HepG2 (cell line): ENCODE measurements around the gene RSPRY1. TPM values are rescaled to one million over a fixed set of nuclear protein-coding genes. Genes with fewer than 3 reads are reported as not detected.

Experiments used
- ATM ChIP-seq: fragments of 450-650 bp; IDR thresholded peaks from 2 replicates; pipeline ENCODE4 v1.7.1; 2017; ENCODE audit warnings: mild to moderate bottlenecking, borderline replicate concordance
- CCDC6 ChIP-seq: sonication (generic); formaldehyde crosslinking; IDR thresholded peaks from 2 replicates; pipeline ENCODE4 v1.8.1; 2022; ENCODE audit warnings: mild to moderate bottlenecking, missing genetic modification reagents, moderate library complexity
- CREM ChIP-seq, 2 experiments: sonication (generic) in 1 of 2; formaldehyde crosslinking in 1 of 2; IDR thresholded peaks; 2 replicates each; pipeline versions ENCODE4 v1.4.0 to v1.6.1; 2016 to 2020; ENCODE audit warnings: antibody characterized with exemption in 1 of 2, mild to moderate bottlenecking in 1 of 2, missing genetic modification reagents in 1 of 2
- FOXK1 ChIP-seq: sonication (generic); formaldehyde crosslinking; IDR thresholded peaks from 2 replicates; pipeline ENCODE4 v1.4.0; 2020; ENCODE audit warnings: low read depth, missing genetic modification reagents, borderline replicate concordance
- GMEB2 ChIP-seq: IDR thresholded peaks from 2 replicates; pipeline ENCODE4 v1.6.1; 2016; ENCODE audit warnings: missing biosample characterization, missing genetic modification reagents, low read depth
- HMG20B ChIP-seq: conservative IDR thresholded peaks from 2 replicates; pipeline ENCODE4 v1.6.1; 2016; ENCODE audit warnings: missing genetic modification reagents, missing compliant biosample characterization
- KDM5B ChIP-seq: sonication (generic); formaldehyde crosslinking; IDR thresholded peaks from 2 replicates; pipeline ENCODE4 v1.4.0; 2020; ENCODE audit warnings: missing genetic modification reagents, mild to moderate bottlenecking, borderline replicate concordance
- KMT2A ChIP-seq: sonication (generic); formaldehyde crosslinking; IDR thresholded peaks from 2 replicates; pipeline ENCODE4 v1.4.0; 2020; ENCODE audit warnings: missing genetic modification reagents
- MEIS2 ChIP-seq: sonication (generic); formaldehyde crosslinking; IDR thresholded peaks from 2 replicates; pipeline ENCODE4 v1.9.0; 2021; ENCODE audit warnings: mild to moderate bottlenecking, missing genetic modification reagents
- NPAS2 ChIP-seq: sonication (generic); formaldehyde crosslinking; IDR thresholded peaks from 2 replicates; pipeline ENCODE4 v1.8.0; 2022; ENCODE audit warnings: mild to moderate bottlenecking, missing genetic modification reagents, borderline replicate concordance
- PITX1 ChIP-seq: sonication (generic); formaldehyde crosslinking; IDR thresholded peaks from 2 replicates; pipeline ENCODE4 v1.5.1; 2020; ENCODE audit warnings: mild to moderate bottlenecking, missing genetic modification reagents
- POLR2AphosphoS2 ChIP-seq: IDR thresholded peaks from 2 replicates; pipeline ENCODE4 v1.6.1; 2011; ENCODE audit warnings: low read depth, low read length, improper control_type of control experiment
- PPARG ChIP-seq: conservative IDR thresholded peaks from 2 replicates; pipeline ENCODE4 v1.6.1; 2016; ENCODE audit warnings: missing biosample characterization, missing genetic modification reagents
- SMAD9 ChIP-seq: sonication (generic); formaldehyde crosslinking; IDR thresholded peaks from 2 replicates; pipeline ENCODE4 v1.5.1; 2020; ENCODE audit warnings: mild to moderate bottlenecking, missing genetic modification reagents
- SMARCE1 ChIP-seq: fragments of 450-650 bp; IDR thresholded peaks from 2 replicates; pipeline ENCODE4 v1.6.1; 2017; ENCODE audit warnings: borderline replicate concordance
- SUZ12 ChIP-seq: fragments of 150-350 bp; IDR thresholded peaks from 2 replicates; pipeline ENCODE4 v1.6.1; 2014; ENCODE audit warnings: low read depth, low read length
- TBX2 ChIP-seq: sonication (generic); formaldehyde crosslinking; IDR thresholded peaks from 2 replicates; pipeline ENCODE4 v1.5.0; 2020; ENCODE audit warnings: missing genetic modification reagents, mild to moderate bottlenecking, borderline replicate concordance
- TCF7 ChIP-seq: sonication (generic); IDR thresholded peaks from 2 replicates; pipeline ENCODE4 v1.6.1; 2016; ENCODE audit warnings: antibody characterized with exemption, low read depth
- TGIF2 ChIP-seq: IDR thresholded peaks from 2 replicates; pipeline ENCODE4 v1.6.1; 2016; ENCODE audit warnings: control low read depth, missing compliant biosample characterization
- ZBTB10 ChIP-seq: sonication (generic); formaldehyde crosslinking; IDR thresholded peaks from 2 replicates; pipeline ENCODE4 v1.4.0; 2020; ENCODE audit warnings: missing genetic modification reagents, borderline replicate concordance
- ZNF232 ChIP-seq: sonication (generic); formaldehyde crosslinking; IDR thresholded peaks from 2 replicates; pipeline ENCODE4 v1.4.0; 2020; ENCODE audit warnings: missing genetic modification reagents, borderline replicate concordance
- ZNF333 ChIP-seq: sonication (generic); formaldehyde crosslinking; IDR thresholded peaks from 2 replicates; pipeline ENCODE4 v1.4.0; 2020; ENCODE audit warnings: mild to moderate bottlenecking, missing genetic modification reagents, borderline replicate concordance
- ZNF446 ChIP-seq: sonication (generic); formaldehyde crosslinking; IDR thresholded peaks from 2 replicates; pipeline ENCODE4 v1.5.0; 2020; ENCODE audit warnings: mild to moderate bottlenecking, missing genetic modification reagents
- ZNF501 ChIP-seq: sonication (generic); formaldehyde crosslinking; IDR thresholded peaks from 2 replicates; pipeline ENCODE4 v1.5.1; 2020; ENCODE audit warnings: mild to moderate bottlenecking, moderate library complexity, missing genetic modification reagents
- ZNF598 ChIP-seq: sonication (generic); formaldehyde crosslinking; IDR thresholded peaks from 2 replicates; pipeline ENCODE4 v1.5.1; 2020; ENCODE audit warnings: mild to moderate bottlenecking, missing genetic modification reagents, borderline replicate concordance
- ZNF605 ChIP-seq: sonication (generic); formaldehyde crosslinking; IDR thresholded peaks from 2 replicates; pipeline ENCODE4 v1.8.0; 2022; ENCODE audit warnings: mild to moderate bottlenecking, missing genetic modification reagents
- ZNF703 ChIP-seq: sonication (generic); formaldehyde crosslinking; IDR thresholded peaks from 2 replicates; pipeline ENCODE4 v1.5.1; 2020; ENCODE audit warnings: missing genetic modification reagents, mild to moderate bottlenecking, moderate library complexity, borderline replicate concordance
- ZNF737 ChIP-seq: sonication (generic); formaldehyde crosslinking; IDR thresholded peaks from 2 replicates; pipeline ENCODE4 v1.5.0; 2020; ENCODE audit warnings: missing genetic modification reagents, mild to moderate bottlenecking, borderline replicate concordance
- ZNF761 ChIP-seq: sonication (generic); formaldehyde crosslinking; conservative IDR thresholded peaks from 2 replicates; pipeline ENCODE4 v1.4.0; 2020; ENCODE audit warnings: mild to moderate bottlenecking, missing genetic modification reagents
- ZNF772 ChIP-seq: sonication (generic); formaldehyde crosslinking; IDR thresholded peaks from 2 replicates; pipeline ENCODE4 v1.5.0; 2020; ENCODE audit warnings: mild to moderate bottlenecking, missing genetic modification reagents
- polyA plus RNA-seq, 8 experiments: library from polyadenylated mRNA; depleted of rRNA in 3 of 8; stranded (reverse) in 7 of 8; unstranded in 1 of 8; fragments of >200 nt; fragmentation: Illumina TruSeq in 4 of 8; extraction: Trizol in 4 of 8; gene quantifications; 2 replicates each; pipeline versions ENCODE4 v1.2.1 to v1.2.3, GENCODE V29; 2011 to 2016; ENCODE audit warnings: low read depth in 4 of 8, missing spikeins in 1 of 8, mixed read lengths in 1 of 8; ENCODE audit not compliant: insufficient read depth in 1 of 8
- total RNA-seq, 5 experiments: library from RNA; depleted of rRNA; stranded (reverse); fragments of >200 nt; fragmentation: Illumina TruSeq; extraction: Trizol; gene quantifications; 2 replicates each; pipeline ENCODE4 v1.2.3, GENCODE V29; 2016; ENCODE audit warnings: low read depth in 1 of 5

The RSPRY1 gene
- total and polyA plus RNA-seq, 2 of the 13 experiments (the other 11 are each of a cell fraction or from before 2014, with no cell fraction given) = 53.4 to 61.0 TPM

GRCh38 chr16:57194512-57194911, 8.4 kb downstream of the RSPRY1 start (continued):
- no peak for TF ChIP-seq ZBTB10 (CRISPR knock-in tag)
- peak; percentile 25; the same call in 1 of the 2 replicates for TF ChIP-seq PITX1 (CRISPR knock-in tag)
- no peak for TF ChIP-seq ZNF501
- TF ChIP-seq ZNF232 (CRISPR knock-in tag) = no peak
- TF ChIP-seq HMG20B (CRISPR knock-in tag) = no peak; the same call in 1 of the 2 replicates
- TF ChIP-seq KDM5B = no peak
- no peak for TF ChIP-seq ZNF737 (CRISPR knock-in tag)
- TF ChIP-seq KMT2A (CRISPR knock-in tag) = peak; percentile 41; the same call in 1 of the 2 replicates
- TF ChIP-seq TGIF2 (CRISPR knock-in tag) = no peak
- TF ChIP-seq CCDC6 = no peak
- no peak for TF ChIP-seq ZNF598
- TF ChIP-seq SUZ12 = no peak
- TF ChIP-seq ZNF761 (CRISPR knock-in tag) = no peak
- TF ChIP-seq ZNF772 = no peak
- TF ChIP-seq FOXK1 = peak; percentile 50
- peak; percentile 78 for TF ChIP-seq PPARG (CRISPR knock-in tag)
- no peak for TF ChIP-seq ZNF605 (CRISPR knock-in tag)
- no peak for TF ChIP-seq MEIS2 (CRISPR knock-in tag)
- no peak for TF ChIP-seq ZNF333 (CRISPR knock-in tag)
- TF ChIP-seq CREM (IDR thresholded peaks at IDR 0.05) = peak; percentile 50; the same call in 1 of the 2 replicates
- TF ChIP-seq CREM (CRISPR knock-in tag; IDR thresholded peaks at IDR 0.05) = no peak
- TF ChIP-seq GMEB2 = no peak
- no peak for TF ChIP-seq POLR2AphosphoS2
- peak; percentile 72 for TF ChIP-seq TCF7
- peak; percentile 84; the same call in 1 of the 2 replicates for TF ChIP-seq SMARCE1
- TF ChIP-seq ZNF703 (CRISPR knock-in tag) = no peak
- TF ChIP-seq SMAD9 (CRISPR knock-in tag) = no peak
- TF ChIP-seq TBX2 (CRISPR knock-in tag) = peak; percentile 38; the same call in 1 of the 2 replicates
- no peak for TF ChIP-seq ATM
- TF ChIP-seq NPAS2 (CRISPR knock-in tag) = no peak
- no peak for TF ChIP-seq ZNF446
